Tibial artery (tissue), 4 donors: Measurements from ENCODE around the gene GPR137B.

ENCODE experiments used
- DNase-seq, 2 donors: peaks; one replicate each; pipeline ENCODE4 v3.0.0-alpha.2; 2019
- H3K27ac ChIP-seq, 2 donors: fragments of 200-600 bp; sonication (generic) in 1 of 2; 1 replicate in 1 of 2; 2 replicates in 1 of 2; pipeline ENCODE4 v1.5.1; 2018 to 2019; ENCODE audit warnings: mild to moderate bottlenecking in 1 of 2
- H3K27me3 ChIP-seq, 2 donors: fragments of 200-600 bp; sonication (generic) in 1 of 2; one replicate each; pipeline versions ENCODE4 v1.5.1 to v1.6.0; 2016 to 2019
- H3K36me3 ChIP-seq, 3 donors: fragments of 200-600 bp; sonication (generic) in 2 of 3; one replicate each; pipeline ENCODE4 v1.5.1; 2016 to 2019; ENCODE audit warnings: mild to moderate bottlenecking in 2 of 3
- H3K4me1 ChIP-seq, 4 donors: fragments of 200-600 bp; sonication (generic) in 2 of 4; 1 replicate in 3 of 4; 2 replicates in 1 of 4; pipeline ENCODE4 v1.5.1; 2016 to 2019
- H3K4me3 ChIP-seq, 2 donors: fragments of 200-600 bp; sonication (generic) in 1 of 2; 1 replicate in 1 of 2; 2 replicates in 1 of 2; pipeline ENCODE4 v1.5.1; 2018 to 2019; ENCODE audit warnings: mild to moderate bottlenecking in 2 of 2
- H3K9me3 ChIP-seq, 3 donors: fragments of 200-600 bp; sonication (generic) in 1 of 3; one replicate each; pipeline ENCODE4 v1.5.1; 2016 to 2019
- intact Hi-C: fragments of 100-400 bp; cut with DNase I; formaldehyde crosslinking; loops from one replicate; pipeline ENCODE4 v1.15.0; 2023; ENCODE audit warnings: low total_unique reads
- TF ChIP-seq, protein P1 (sequence below), 2 experiments: fragments of 200-600 bp in 1 of 2; fragments of 450-650 bp in 1 of 2; IDR thresholded peaks; one replicate each; pipeline ENCODE4 v1.5.1; 2017 to 2019; ENCODE audit warnings: antibody characterized with exemption in 2 of 2, mild to moderate bottlenecking in 1 of 2, moderate library complexity in 1 of 2

GPR137B gene

DNA sequence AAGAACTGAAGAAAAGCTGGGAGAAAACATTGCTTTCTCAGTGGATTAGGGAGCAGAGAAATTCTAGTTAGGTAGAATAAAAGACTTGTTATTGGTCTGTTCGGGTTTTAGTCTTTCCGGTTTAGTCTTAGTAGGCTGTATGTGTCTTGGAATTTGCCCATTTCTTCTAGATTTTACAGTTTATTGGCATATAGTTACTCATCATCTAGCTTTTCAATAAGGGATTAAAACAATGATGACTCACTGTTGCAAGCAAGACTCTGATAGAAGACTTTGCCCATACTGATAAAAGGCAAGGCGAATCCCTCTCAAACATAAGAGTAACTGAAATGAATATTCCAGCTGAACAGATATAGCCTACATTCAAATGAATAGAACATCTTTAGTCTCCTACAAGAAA, 62.3 kb downstream of the GPR137B start:
- intact Hi-C loops, result no loop called here
- no peak overlapping the region for H3K4me3 ChIP-seq
- peaks cover 0 to 26% (median 26%) of the 10 kb centered on the region in 3 donors for H3K9me3 ChIP-seq
- TF ChIP-seq, protein P1, sequence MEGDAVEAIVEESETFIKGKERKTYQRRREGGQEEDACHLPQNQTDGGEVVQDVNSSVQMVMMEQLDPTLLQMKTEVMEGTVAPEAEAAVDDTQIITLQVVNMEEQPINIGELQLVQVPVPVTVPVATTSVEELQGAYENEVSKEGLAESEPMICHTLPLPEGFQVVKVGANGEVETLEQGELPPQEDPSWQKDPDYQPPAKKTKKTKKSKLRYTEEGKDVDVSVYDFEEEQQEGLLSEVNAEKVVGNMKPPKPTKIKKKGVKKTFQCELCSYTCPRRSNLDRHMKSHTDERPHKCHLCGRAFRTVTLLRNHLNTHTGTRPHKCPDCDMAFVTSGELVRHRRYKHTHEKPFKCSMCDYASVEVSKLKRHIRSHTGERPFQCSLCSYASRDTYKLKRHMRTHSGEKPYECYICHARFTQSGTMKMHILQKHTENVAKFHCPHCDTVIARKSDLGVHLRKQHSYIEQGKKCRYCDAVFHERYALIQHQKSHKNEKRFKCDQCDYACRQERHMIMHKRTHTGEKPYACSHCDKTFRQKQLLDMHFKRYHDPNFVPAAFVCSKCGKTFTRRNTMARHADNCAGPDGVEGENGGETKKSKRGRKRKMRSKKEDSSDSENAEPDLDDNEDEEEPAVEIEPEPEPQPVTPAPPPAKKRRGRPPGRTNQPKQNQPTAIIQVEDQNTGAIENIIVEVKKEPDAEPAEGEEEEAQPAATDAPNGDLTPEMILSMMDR (IDR thresholded peaks at IDR 0.05), result no peak
- H3K27ac ChIP-seq, result no peak overlapping the region
- H3K4me1 ChIP-seq, result no peaks in the 10 kb centered on the region
- DNase-seq, result no peak
- H3K27me3 ChIP-seq, result no peaks in the 10 kb centered on the region
- H3K36me3 ChIP-seq, result peaks cover 16 to 26% (median 17%) of the 10 kb centered on the region in 3 donors

DNA sequence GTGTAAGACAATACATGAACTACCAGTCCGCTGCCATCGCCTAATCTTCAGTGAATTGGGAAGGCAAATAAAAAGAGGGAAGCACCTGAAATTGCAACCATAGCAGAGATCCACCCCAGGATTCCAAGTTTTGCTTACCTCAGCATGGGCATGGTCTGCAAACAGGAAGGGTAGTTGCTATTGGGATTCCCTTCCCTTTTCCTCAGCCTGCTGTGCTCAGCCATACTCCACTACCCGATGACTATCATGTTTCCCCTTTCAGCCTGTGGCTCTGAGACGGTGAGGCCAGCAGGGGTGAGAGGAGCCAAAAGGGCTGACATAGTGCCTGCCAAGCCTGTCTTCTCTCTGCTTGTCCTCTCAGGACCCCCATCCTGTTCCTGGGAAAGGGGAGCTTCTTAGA, 64.2 kb downstream of the GPR137B start:
- no peak overlapping the region for H3K4me3 ChIP-seq
- TF ChIP-seq, protein P1 (IDR thresholded peaks at IDR 0.05), result no peak
- peak in 1 of 2 donors; percentile 58 for DNase-seq

DNA sequence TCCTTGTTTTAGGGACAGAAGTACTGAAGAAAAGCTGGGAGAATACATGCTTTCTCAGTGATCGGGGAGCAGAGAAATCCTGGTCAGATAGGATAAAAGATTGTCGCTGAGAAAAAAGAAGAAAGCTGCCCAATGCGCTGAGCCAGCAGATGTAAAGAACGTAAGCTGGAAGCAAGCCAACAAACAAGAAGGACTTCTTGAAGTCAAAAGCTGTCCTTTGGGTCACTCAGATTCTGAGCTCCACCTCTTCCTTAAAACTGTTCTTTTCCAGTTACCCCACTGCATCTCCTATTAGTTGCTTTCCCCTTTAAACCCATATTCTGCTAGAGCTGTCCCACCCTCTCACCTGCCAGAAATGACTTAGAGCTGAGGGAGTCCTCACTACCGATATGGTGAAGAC, 64.8 kb downstream of the GPR137B start:
- Histone ChIP-seq H3K4me1 (no peaks in the 10 kb centered on the region), H3K27ac (no peak overlapping the region), H3K4me3 (no peak overlapping the region), H3K27me3 (no peaks in the 10 kb centered on the region), H3K9me3 (peaks cover 0 to 9% (median 8%) of the 10 kb centered on the region in 3 donors), H3K36me3 (peaks cover 0 to 20% (median 13%) of the 10 kb centered on the region in 3 donors)
- TF ChIP-seq, protein P1 (IDR thresholded peaks at IDR 0.05), result no peak
- DNase-seq, result no peak
- intact Hi-C loops, result no loop called here

More for the DNA sequence above, 64.2 kb downstream of the GPR137B start:
- no peaks in the 10 kb centered on the region for H3K27me3 ChIP-seq
- peaks cover 0 to 26% (median 17%) of the 10 kb centered on the region in 3 donors for H3K36me3 ChIP-seq
- intact Hi-C loops, result no loop called here
- H3K9me3 ChIP-seq, result peaks cover 0 to 14% (median 13%) of the 10 kb centered on the region in 3 donors
- no peaks in the 10 kb centered on the region for H3K4me1 ChIP-seq
- H3K27ac ChIP-seq, result no peak overlapping the region

DNA sequence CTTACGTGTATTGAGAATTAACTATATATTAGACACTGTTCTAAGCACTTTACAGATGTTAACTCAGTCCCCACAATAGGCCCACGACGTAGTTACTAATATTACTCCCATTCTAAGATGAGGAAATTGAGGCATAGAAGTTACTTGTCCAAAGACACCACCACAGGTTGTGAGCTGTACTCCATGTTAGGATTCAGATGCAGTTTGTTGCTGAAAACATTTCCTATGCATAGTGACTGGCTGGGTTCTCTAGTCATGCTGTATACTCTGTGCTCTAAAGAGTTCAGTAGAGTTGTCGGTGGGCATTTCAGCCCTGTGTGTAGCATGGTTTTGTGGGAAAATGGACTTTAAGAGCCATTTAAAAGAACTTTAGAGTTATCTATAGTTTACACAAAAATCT, 65.2 kb downstream of the GPR137B start:
- Histone ChIP-seq H3K27ac (no peak overlapping the region), H3K9me3 (peaks cover 0 to 7% (median 3%) of the 10 kb centered on the region in 3 donors), H3K36me3 (peaks cover 0 to 16% (median 9%) of the 10 kb centered on the region in 3 donors), H3K4me3 (no peak overlapping the region), H3K4me1 (no peaks in the 10 kb centered on the region), H3K27me3 (no peaks in the 10 kb centered on the region)
- DNase-seq, result no peak
- intact Hi-C loops, result no loop called here
- TF ChIP-seq, protein P1 (IDR thresholded peaks at IDR 0.05), result no peak

DNA sequence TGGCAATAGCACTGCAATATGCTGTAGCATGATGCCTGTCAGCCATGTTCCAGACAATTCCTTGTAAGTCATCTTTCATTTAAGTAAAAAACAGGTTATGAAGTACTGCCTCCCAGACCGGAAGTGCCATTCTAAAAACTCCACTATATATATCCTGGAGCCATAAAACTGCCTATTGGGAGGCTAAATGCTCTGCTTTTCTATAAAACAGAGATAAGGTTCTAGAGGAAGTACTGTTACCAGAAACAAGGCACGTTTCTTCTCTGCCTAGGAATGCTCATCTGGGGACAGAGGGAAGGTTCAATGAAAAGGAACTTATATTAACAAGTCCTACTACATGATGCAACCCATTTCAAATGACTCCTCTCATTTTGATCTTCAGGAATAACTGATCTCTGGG, 66.8 kb downstream of the GPR137B start:
- intact Hi-C loops, result no loop called here
- no peaks in the 10 kb centered on the region for H3K4me1 ChIP-seq
- H3K4me3 ChIP-seq, result no peak overlapping the region
- no peak for DNase-seq
- peaks cover 0 to 14% (median 11%) of the 10 kb centered on the region in 3 donors for H3K36me3 ChIP-seq
- H3K9me3 ChIP-seq, result no peaks in the 10 kb centered on the region
- H3K27me3 ChIP-seq, result no peaks in the 10 kb centered on the region
- TF ChIP-seq, protein P1 (IDR thresholded peaks at IDR 0.05), result no peak
- no peak overlapping the region for H3K27ac ChIP-seq

DNA sequence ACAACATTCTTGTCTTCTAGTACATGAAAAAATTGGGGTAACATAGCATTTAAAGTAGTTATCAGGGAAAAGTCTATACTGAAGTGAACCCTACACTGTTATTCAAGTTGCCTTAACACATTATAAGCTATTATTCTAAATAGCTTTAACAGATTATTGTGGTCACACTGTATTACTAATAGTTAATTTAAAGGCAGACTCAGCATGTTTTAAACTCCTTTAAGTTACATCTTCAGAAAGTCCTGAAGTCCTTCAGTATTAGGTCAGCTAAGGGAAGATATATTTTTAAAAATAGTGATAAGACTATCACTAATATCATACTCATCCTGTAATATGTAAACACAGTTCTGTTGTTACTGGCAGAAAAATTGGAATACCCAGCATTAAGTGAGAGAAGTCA, 67.4 kb downstream of the GPR137B start:
- intact Hi-C loops, result no loop called here
- no peak overlapping the region for H3K4me3 ChIP-seq
- no peaks in the 10 kb centered on the region for H3K9me3 ChIP-seq
- H3K36me3 ChIP-seq, result peaks cover under 1 to 16% (median 14%) of the 10 kb centered on the region in 3 donors
- no peak for DNase-seq
- H3K27me3 ChIP-seq, result no peaks in the 10 kb centered on the region
- TF ChIP-seq, protein P1 (IDR thresholded peaks at IDR 0.05), result no peak
- no peak overlapping the region for H3K27ac ChIP-seq
- H3K4me1 ChIP-seq, result no peaks in the 10 kb centered on the region
